Loucy (cell line): ENCODE results near the gene C1RL.

Experiments used
- EZH2phosphoT487 ChIP-seq: fragments of 200-600 bp; IDR thresholded peaks from 2 replicates; pipeline ENCODE4 v1.6.1; 2018; ENCODE audit warnings: antibody characterized with exemption, mild to moderate bottlenecking, moderate library complexity, borderline replicate concordance
- TF ChIP-seq, protein P1 (sequence below): fragments of 200-600 bp; sonication (generic); conservative IDR thresholded peaks from 2 replicates; pipeline ENCODE4 v1.5.1; 2014; ENCODE audit warnings: mild to moderate bottlenecking, antibody characterized with exemption, low read length

DNA sequence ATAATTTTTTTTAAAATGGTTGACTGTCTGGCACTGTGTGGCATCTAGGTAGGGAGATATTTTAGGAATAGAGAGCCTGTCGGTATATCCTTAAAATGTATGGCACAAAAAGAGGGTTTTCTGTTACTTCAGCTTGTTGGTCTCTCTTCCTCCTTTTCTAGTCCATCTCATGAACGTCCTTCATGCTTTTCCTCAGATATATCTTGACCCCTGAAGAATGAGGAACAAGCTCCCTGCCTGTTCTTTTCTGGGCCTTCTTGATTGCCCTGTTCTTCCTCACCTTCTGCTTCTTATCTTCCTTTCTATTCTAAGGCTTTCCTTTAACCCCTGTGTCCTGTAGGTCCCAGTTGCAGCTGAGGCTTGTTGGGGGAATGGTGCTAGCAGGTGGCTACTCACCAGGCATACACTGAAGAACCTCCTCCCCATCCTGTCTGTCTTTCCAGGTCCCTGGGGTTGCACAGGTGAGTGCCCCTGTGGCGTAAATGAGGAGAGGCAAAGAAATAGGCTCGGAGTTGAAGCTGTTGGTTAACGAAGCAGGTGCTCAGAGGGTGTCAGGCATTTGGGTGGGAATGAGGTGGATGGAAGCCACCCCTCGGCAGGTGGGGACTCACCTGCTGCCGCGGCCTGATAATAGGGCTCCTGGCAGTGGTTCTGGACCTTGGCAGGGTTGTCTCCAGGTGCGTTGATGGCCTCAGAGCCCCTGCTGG lies 9.6 kb downstream of the C1RL start:
- TF ChIP-seq, protein P1, sequence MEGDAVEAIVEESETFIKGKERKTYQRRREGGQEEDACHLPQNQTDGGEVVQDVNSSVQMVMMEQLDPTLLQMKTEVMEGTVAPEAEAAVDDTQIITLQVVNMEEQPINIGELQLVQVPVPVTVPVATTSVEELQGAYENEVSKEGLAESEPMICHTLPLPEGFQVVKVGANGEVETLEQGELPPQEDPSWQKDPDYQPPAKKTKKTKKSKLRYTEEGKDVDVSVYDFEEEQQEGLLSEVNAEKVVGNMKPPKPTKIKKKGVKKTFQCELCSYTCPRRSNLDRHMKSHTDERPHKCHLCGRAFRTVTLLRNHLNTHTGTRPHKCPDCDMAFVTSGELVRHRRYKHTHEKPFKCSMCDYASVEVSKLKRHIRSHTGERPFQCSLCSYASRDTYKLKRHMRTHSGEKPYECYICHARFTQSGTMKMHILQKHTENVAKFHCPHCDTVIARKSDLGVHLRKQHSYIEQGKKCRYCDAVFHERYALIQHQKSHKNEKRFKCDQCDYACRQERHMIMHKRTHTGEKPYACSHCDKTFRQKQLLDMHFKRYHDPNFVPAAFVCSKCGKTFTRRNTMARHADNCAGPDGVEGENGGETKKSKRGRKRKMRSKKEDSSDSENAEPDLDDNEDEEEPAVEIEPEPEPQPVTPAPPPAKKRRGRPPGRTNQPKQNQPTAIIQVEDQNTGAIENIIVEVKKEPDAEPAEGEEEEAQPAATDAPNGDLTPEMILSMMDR = no peak
- no peak for TF ChIP-seq EZH2phosphoT487
